OCI-LY1 (cell line): Measurements from ENCODE around the gene LRRC31.

Source experiments
- EZH2 ChIP-seq: fragments of 200-600 bp; sonication (generic), shearing (Covaris generic); IDR thresholded peaks from 2 replicates; pipeline ENCODE4 v1.8.0; 2017; ENCODE audit warnings: borderline replicate concordance, mixed run types, mild to moderate bottlenecking, antibody characterized with exemption, low read length, moderate library complexity, mixed read lengths
- TF ChIP-seq, protein P1 (sequence below): fragments of 200-600 bp; sonication (generic), shearing (Covaris generic); IDR thresholded peaks from 2 replicates; pipeline ENCODE4 v1.5.1; 2017; ENCODE audit warnings: mild to moderate bottlenecking, antibody characterized with exemption, low read length, moderate library complexity, mixed read lengths

DNA sequence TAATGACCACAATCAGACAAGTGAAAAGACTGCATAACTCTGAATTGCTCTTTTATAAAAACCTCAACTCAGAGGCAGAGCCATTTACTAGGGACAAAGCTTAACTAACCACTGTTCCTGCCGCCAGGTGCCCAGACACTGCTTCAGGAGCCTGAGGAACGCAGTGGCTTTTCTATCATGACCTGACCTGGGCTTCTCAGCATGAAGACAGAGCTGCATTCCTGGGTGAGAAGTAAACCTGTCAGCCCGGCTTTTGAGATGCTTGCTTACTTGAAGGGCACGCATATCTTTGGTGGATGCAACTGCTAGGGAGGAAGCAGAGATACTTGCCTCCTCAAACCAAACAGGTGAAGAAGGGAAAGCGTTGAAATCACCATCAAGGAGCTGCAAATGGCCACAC, 7.9 kb downstream of the LRRC31 start:
- TF ChIP-seq, protein P1, sequence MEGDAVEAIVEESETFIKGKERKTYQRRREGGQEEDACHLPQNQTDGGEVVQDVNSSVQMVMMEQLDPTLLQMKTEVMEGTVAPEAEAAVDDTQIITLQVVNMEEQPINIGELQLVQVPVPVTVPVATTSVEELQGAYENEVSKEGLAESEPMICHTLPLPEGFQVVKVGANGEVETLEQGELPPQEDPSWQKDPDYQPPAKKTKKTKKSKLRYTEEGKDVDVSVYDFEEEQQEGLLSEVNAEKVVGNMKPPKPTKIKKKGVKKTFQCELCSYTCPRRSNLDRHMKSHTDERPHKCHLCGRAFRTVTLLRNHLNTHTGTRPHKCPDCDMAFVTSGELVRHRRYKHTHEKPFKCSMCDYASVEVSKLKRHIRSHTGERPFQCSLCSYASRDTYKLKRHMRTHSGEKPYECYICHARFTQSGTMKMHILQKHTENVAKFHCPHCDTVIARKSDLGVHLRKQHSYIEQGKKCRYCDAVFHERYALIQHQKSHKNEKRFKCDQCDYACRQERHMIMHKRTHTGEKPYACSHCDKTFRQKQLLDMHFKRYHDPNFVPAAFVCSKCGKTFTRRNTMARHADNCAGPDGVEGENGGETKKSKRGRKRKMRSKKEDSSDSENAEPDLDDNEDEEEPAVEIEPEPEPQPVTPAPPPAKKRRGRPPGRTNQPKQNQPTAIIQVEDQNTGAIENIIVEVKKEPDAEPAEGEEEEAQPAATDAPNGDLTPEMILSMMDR = no peak
- no peak for TF ChIP-seq EZH2
